ENCODE results near the gene PLEKHA7. TPM values are rescaled to one million over a fixed set of nuclear protein-coding genes. Genes with fewer than 3 reads are reported as not detected.

PLEKHA7 gene
- total RNA-seq, 1 experiment from 2014 or later: 13.0 TPM

DNA sequence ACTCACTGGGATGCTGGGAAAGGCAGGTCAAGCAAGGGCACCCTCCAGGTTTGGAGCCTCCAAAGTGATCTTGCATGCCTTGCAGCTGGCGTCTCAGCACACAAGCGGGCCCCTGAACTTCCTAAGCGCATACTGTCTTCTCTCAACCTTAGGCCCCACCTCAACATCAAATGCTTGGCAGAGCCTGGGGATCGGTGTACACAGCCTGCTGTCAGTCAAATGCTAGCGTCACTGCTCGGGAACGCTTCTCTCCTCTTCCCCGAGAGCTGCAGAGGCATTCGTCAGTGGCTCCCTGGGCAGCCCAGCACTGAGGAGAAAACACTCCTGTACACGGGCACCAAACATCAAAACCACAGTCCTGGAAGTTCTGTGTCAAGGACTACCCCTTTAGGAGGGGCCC is 150.8 kb downstream of the PLEKHA7 start:
- Mint-ChIP-seq H3K27me3 (ENCODE audit: low read depth) (no peaks in the 10 kb centered on the region), H3K27ac (no peak overlapping the region), H3K36me3 (peaks cover 3% of the 10 kb centered on the region; the same call in 1 of the 2 replicates), H3K4me1 (no peaks in the 10 kb centered on the region), H3K9me3 (peaks cover 7% of the 10 kb centered on the region), H3K4me3 (no peak overlapping the region)
- DNase-seq (ENCODE audit: low spot score) (no peak), ATAC-seq (no peak)
- TF ChIP-seq, protein P1, sequence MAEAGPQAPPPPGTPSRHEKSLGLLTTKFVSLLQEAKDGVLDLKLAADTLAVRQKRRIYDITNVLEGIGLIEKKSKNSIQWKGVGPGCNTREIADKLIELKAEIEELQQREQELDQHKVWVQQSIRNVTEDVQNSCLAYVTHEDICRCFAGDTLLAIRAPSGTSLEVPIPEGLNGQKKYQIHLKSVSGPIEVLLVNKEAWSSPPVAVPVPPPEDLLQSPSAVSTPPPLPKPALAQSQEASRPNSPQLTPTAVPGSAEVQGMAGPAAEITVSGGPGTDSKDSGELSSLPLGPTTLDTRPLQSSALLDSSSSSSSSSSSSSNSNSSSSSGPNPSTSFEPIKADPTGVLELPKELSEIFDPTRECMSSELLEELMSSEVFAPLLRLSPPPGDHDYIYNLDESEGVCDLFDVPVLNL (CRISPR knock-in tag; IDR thresholded peaks at IDR 0.05; ENCODE audit: borderline replicate concordance, low read depth): no peak
- TF ChIP-seq ESRRA (CRISPR knock-in tag; IDR thresholded peaks at IDR 0.05; ENCODE audit: borderline replicate concordance) (no peak), JAZF1 (CRISPR knock-in tag; IDR thresholded peaks at IDR 0.05) (no peak), ETV6 (CRISPR knock-in tag; IDR thresholded peaks at IDR 0.05) (no peak), ZNF671 (CRISPR knock-in tag; IDR thresholded peaks at IDR 0.05) (no peak)
- TF ChIP-seq, protein P2, sequence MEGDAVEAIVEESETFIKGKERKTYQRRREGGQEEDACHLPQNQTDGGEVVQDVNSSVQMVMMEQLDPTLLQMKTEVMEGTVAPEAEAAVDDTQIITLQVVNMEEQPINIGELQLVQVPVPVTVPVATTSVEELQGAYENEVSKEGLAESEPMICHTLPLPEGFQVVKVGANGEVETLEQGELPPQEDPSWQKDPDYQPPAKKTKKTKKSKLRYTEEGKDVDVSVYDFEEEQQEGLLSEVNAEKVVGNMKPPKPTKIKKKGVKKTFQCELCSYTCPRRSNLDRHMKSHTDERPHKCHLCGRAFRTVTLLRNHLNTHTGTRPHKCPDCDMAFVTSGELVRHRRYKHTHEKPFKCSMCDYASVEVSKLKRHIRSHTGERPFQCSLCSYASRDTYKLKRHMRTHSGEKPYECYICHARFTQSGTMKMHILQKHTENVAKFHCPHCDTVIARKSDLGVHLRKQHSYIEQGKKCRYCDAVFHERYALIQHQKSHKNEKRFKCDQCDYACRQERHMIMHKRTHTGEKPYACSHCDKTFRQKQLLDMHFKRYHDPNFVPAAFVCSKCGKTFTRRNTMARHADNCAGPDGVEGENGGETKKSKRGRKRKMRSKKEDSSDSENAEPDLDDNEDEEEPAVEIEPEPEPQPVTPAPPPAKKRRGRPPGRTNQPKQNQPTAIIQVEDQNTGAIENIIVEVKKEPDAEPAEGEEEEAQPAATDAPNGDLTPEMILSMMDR (IDR thresholded peaks at IDR 0.05): no peak
- TF ChIP-seq, protein P3, sequence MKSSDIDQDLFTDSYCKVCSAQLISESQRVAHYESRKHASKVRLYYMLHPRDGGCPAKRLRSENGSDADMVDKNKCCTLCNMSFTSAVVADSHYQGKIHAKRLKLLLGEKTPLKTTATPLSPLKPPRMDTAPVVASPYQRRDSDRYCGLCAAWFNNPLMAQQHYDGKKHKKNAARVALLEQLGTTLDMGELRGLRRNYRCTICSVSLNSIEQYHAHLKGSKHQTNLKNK (CRISPR knock-in tag; IDR thresholded peaks at IDR 0.05): no peak
- TF ChIP-seq, protein P4, sequence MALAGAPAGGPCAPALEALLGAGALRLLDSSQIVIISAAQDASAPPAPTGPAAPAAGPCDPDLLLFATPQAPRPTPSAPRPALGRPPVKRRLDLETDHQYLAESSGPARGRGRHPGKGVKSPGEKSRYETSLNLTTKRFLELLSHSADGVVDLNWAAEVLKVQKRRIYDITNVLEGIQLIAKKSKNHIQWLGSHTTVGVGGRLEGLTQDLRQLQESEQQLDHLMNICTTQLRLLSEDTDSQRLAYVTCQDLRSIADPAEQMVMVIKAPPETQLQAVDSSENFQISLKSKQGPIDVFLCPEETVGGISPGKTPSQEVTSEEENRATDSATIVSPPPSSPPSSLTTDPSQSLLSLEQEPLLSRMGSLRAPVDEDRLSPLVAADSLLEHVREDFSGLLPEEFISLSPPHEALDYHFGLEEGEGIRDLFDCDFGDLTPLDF (CRISPR knock-in tag; IDR thresholded peaks at IDR 0.05): no peak
- TF ChIP-seq, protein P5, sequence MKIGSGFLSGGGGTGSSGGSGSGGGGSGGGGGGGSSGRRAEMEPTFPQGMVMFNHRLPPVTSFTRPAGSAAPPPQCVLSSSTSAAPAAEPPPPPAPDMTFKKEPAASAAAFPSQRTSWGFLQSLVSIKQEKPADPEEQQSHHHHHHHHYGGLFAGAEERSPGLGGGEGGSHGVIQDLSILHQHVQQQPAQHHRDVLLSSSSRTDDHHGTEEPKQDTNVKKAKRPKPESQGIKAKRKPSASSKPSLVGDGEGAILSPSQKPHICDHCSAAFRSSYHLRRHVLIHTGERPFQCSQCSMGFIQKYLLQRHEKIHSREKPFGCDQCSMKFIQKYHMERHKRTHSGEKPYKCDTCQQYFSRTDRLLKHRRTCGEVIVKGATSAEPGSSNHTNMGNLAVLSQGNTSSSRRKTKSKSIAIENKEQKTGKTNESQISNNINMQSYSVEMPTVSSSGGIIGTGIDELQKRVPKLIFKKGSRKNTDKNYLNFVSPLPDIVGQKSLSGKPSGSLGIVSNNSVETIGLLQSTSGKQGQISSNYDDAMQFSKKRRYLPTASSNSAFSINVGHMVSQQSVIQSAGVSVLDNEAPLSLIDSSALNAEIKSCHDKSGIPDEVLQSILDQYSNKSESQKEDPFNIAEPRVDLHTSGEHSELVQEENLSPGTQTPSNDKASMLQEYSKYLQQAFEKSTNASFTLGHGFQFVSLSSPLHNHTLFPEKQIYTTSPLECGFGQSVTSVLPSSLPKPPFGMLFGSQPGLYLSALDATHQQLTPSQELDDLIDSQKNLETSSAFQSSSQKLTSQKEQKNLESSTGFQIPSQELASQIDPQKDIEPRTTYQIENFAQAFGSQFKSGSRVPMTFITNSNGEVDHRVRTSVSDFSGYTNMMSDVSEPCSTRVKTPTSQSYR (CRISPR knock-in tag; IDR thresholded peaks at IDR 0.05): no peak
- CTCF ChIA-PET: no interaction called here
- POLR2A ChIA-PET: no interaction called here

DNA sequence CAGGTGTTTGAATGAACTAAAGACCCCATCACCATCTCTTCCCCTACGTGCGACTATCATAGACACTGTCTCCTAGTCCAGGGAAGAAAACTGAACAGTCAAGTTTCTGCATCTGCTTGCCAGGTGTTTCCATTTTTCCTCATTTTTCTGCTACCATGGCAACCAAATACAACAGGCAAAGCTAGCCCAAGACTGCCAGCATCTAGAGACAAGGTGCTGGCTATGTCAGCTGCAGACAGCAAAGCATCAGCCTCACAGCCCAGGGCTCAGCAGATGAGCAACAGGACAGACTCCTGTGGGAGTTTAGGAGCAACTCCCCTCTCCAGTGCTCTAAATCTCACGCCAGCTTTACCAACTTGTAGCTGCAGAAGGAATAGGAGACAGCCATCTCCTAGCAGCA is 151.5 kb downstream of the PLEKHA7 start:
- Mint-ChIP-seq H3K4me1 (no peaks in the 10 kb centered on the region), H3K9me3 (peaks cover 7% of the 10 kb centered on the region), H3K4me3 (no peak overlapping the region), H3K36me3 (peaks cover 3% of the 10 kb centered on the region; the same call in 1 of the 2 replicates), H3K27ac (no peak overlapping the region), H3K27me3 (ENCODE audit: low read depth) (no peaks in the 10 kb centered on the region)
- ATAC-seq (no peak), DNase-seq (ENCODE audit: low spot score) (no peak)
- CTCF ChIA-PET: interaction anchor here (1.4 kb wide), 1 partner anchor 42 kb away, joined by 7 read pairs; no protein-coding TSS in a partner anchor
- no peak for TF ChIP-seq ZNF138 (CRISPR knock-in tag; conservative IDR thresholded peaks at IDR 0.05)
- no peak for TF ChIP-seq NFATC4 (CRISPR knock-in tag; IDR thresholded peaks at IDR 0.05)
- no peak for TF ChIP-seq MYBL2 (CRISPR knock-in tag; IDR thresholded peaks at IDR 0.05)
- TF ChIP-seq, protein P6, sequence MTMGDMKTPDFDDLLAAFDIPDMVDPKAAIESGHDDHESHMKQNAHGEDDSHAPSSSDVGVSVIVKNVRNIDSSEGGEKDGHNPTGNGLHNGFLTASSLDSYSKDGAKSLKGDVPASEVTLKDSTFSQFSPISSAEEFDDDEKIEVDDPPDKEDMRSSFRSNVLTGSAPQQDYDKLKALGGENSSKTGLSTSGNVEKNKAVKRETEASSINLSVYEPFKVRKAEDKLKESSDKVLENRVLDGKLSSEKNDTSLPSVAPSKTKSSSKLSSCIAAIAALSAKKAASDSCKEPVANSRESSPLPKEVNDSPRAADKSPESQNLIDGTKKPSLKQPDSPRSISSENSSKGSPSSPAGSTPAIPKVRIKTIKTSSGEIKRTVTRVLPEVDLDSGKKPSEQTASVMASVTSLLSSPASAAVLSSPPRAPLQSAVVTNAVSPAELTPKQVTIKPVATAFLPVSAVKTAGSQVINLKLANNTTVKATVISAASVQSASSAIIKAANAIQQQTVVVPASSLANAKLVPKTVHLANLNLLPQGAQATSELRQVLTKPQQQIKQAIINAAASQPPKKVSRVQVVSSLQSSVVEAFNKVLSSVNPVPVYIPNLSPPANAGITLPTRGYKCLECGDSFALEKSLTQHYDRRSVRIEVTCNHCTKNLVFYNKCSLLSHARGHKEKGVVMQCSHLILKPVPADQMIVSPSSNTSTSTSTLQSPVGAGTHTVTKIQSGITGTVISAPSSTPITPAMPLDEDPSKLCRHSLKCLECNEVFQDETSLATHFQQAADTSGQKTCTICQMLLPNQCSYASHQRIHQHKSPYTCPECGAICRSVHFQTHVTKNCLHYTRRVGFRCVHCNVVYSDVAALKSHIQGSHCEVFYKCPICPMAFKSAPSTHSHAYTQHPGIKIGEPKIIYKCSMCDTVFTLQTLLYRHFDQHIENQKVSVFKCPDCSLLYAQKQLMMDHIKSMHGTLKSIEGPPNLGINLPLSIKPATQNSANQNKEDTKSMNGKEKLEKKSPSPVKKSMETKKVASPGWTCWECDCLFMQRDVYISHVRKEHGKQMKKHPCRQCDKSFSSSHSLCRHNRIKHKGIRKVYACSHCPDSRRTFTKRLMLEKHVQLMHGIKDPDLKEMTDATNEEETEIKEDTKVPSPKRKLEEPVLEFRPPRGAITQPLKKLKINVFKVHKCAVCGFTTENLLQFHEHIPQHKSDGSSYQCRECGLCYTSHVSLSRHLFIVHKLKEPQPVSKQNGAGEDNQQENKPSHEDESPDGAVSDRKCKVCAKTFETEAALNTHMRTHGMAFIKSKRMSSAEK (CRISPR knock-in tag; IDR thresholded peaks at IDR 0.05; ENCODE audit: borderline replicate concordance): no peak
- TF ChIP-seq, protein P7, sequence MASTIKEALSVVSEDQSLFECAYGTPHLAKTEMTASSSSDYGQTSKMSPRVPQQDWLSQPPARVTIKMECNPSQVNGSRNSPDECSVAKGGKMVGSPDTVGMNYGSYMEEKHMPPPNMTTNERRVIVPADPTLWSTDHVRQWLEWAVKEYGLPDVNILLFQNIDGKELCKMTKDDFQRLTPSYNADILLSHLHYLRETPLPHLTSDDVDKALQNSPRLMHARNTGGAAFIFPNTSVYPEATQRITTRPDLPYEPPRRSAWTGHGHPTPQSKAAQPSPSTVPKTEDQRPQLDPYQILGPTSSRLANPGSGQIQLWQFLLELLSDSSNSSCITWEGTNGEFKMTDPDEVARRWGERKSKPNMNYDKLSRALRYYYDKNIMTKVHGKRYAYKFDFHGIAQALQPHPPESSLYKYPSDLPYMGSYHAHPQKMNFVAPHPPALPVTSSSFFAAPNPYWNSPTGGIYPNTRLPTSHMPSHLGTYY (CRISPR knock-in tag; IDR thresholded peaks at IDR 0.05): no peak
- no peak for TF ChIP-seq EMX1 (CRISPR knock-in tag; IDR thresholded peaks at IDR 0.05)
- TF ChIP-seq, protein P8, sequence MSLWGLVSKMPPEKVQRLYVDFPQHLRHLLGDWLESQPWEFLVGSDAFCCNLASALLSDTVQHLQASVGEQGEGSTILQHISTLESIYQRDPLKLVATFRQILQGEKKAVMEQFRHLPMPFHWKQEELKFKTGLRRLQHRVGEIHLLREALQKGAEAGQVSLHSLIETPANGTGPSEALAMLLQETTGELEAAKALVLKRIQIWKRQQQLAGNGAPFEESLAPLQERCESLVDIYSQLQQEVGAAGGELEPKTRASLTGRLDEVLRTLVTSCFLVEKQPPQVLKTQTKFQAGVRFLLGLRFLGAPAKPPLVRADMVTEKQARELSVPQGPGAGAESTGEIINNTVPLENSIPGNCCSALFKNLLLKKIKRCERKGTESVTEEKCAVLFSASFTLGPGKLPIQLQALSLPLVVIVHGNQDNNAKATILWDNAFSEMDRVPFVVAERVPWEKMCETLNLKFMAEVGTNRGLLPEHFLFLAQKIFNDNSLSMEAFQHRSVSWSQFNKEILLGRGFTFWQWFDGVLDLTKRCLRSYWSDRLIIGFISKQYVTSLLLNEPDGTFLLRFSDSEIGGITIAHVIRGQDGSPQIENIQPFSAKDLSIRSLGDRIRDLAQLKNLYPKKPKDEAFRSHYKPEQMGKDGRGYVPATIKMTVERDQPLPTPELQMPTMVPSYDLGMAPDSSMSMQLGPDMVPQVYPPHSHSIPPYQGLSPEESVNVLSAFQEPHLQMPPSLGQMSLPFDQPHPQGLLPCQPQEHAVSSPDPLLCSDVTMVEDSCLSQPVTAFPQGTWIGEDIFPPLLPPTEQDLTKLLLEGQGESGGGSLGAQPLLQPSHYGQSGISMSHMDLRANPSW (CRISPR knock-in tag; conservative IDR thresholded peaks at IDR 0.05; ENCODE audit: low read depth): no peak
- no peak for TF ChIP-seq PRRX2 (CRISPR knock-in tag; IDR thresholded peaks at IDR 0.05)
- POLR2A ChIA-PET: no interaction called here

Data from WTC11 (cell line).